ENCODE measurements around the gene PRR18.

DNA sequence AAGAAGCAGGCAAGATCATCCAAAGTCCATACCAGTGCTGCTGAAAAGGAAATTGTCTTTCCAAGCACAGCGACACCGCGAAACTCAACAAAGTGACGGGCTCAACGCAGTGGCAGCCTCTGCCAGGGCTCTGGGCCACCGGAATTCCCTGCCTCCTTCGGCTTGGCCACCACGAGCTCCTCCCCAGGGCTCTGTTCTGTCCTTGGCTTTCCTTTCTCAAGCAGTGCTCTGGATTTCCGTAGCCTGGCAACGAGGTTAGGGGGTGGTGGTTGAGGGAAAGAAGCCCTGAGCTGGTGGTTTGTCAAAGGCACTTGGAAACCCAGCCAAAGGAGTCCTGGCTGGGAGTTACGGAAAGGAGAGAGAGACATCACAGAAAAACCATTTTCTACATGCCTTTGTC is 31.2 kb downstream of the PRR18 start:
- TF ChIP-seq, protein P1, sequence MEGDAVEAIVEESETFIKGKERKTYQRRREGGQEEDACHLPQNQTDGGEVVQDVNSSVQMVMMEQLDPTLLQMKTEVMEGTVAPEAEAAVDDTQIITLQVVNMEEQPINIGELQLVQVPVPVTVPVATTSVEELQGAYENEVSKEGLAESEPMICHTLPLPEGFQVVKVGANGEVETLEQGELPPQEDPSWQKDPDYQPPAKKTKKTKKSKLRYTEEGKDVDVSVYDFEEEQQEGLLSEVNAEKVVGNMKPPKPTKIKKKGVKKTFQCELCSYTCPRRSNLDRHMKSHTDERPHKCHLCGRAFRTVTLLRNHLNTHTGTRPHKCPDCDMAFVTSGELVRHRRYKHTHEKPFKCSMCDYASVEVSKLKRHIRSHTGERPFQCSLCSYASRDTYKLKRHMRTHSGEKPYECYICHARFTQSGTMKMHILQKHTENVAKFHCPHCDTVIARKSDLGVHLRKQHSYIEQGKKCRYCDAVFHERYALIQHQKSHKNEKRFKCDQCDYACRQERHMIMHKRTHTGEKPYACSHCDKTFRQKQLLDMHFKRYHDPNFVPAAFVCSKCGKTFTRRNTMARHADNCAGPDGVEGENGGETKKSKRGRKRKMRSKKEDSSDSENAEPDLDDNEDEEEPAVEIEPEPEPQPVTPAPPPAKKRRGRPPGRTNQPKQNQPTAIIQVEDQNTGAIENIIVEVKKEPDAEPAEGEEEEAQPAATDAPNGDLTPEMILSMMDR (conservative IDR thresholded peaks at IDR 0.05; ENCODE audit: low read depth, low read length), result no peak
- TF ChIP-seq EZH2 (IDR thresholded peaks at IDR 0.05; ENCODE audit: borderline replicate concordance, low read depth, low read length, poor library complexity, severe bottlenecking), result no peak
